Measurements from ENCODE around the gene GAA.

The GAA gene

GRCh38 chr17:80168371-80168770 is 67.0 kb downstream of the GAA start:
- H3K36me3 ChIP-seq (ENCODE audit: insufficient read depth, low read length): no peaks in the 10 kb centered on the region
- no peak overlapping the region for H3K4me2 ChIP-seq (ENCODE audit: low read depth, low read length, poor library complexity, severe bottlenecking)
- TF ChIP-seq EZH2phosphoT487 (IDR thresholded peaks at IDR 0.05; ENCODE audit: borderline replicate concordance) (no peak), CTCF (conservative IDR thresholded peaks at IDR 0.05; ENCODE audit: low read length) (no peak)
- H2AFZ ChIP-seq (ENCODE audit: low read length): no peak overlapping the region
- H3K9me3 ChIP-seq (ENCODE audit: insufficient read depth, low read depth, low read length): no peaks in the 10 kb centered on the region
- no peaks in the 10 kb centered on the region for H3K79me2 ChIP-seq (ENCODE audit: insufficient read depth, low read length)
- no peaks in the 10 kb centered on the region for H3K9me2 ChIP-seq (replicated peaks; ENCODE audit: low read depth, low read length)
- H3K4me1 ChIP-seq (ENCODE audit: insufficient read depth, low read length, poor library complexity, severe bottlenecking): no peaks in the 10 kb centered on the region
- H3K9ac ChIP-seq (ENCODE audit: low read depth, low read length, poor library complexity, severe bottlenecking): no peak overlapping the region
- H3K4me3 ChIP-seq (ENCODE audit: low read length, poor library complexity, severe bottlenecking): no peak overlapping the region
- H4K20me1 ChIP-seq (ENCODE audit: insufficient read depth, low read length, poor library complexity, severe bottlenecking): no peaks in the 10 kb centered on the region
- no peaks in the 10 kb centered on the region for H3K27me3 ChIP-seq (ENCODE audit: insufficient read depth, low read length, poor library complexity, severe bottlenecking)
- no peaks in the 10 kb centered on the region for H3F3A ChIP-seq (ENCODE audit: low read depth)

GRCh38 chr17:80169107-80169506 is 67.7 kb downstream of the GAA start:
- H3K27me3 ChIP-seq (ENCODE audit: insufficient read depth, low read length, poor library complexity, severe bottlenecking): no peaks in the 10 kb centered on the region
- H3K4me3 ChIP-seq (ENCODE audit: low read length, poor library complexity, severe bottlenecking): no peak overlapping the region
- H3K36me3 ChIP-seq (ENCODE audit: insufficient read depth, low read length): no peaks in the 10 kb centered on the region
- H3K79me2 ChIP-seq (ENCODE audit: insufficient read depth, low read length): no peaks in the 10 kb centered on the region
- no peaks in the 10 kb centered on the region for H3K9me3 ChIP-seq (ENCODE audit: insufficient read depth, low read depth, low read length)
- H3F3A ChIP-seq (ENCODE audit: low read depth): no peaks in the 10 kb centered on the region
- H3K9ac ChIP-seq (ENCODE audit: low read depth, low read length, poor library complexity, severe bottlenecking): no peak overlapping the region
- TF ChIP-seq CTCF (conservative IDR thresholded peaks at IDR 0.05; ENCODE audit: low read length) (no peak), EZH2phosphoT487 (IDR thresholded peaks at IDR 0.05; ENCODE audit: borderline replicate concordance) (no peak)
- H2AFZ ChIP-seq (ENCODE audit: low read length): no peak overlapping the region
- H3K4me2 ChIP-seq (ENCODE audit: low read depth, low read length, poor library complexity, severe bottlenecking): no peak overlapping the region
- H3K9me2 ChIP-seq (replicated peaks; ENCODE audit: low read depth, low read length): no peaks in the 10 kb centered on the region
- no peaks in the 10 kb centered on the region for H4K20me1 ChIP-seq (ENCODE audit: insufficient read depth, low read length, poor library complexity, severe bottlenecking)
- H3K4me1 ChIP-seq (ENCODE audit: insufficient read depth, low read length, poor library complexity, severe bottlenecking): no peaks in the 10 kb centered on the region

Measured in Loucy (cell line).